GOT3 (cell line): Measurements from ENCODE around the gene FAM13A.

Experiments used
- DNase-seq: peaks from one replicate; lab custom pipeline; 2025; ENCODE audit warnings: mixed read lengths; lab: John Stamatoyannopoulos, UW

Gene FAM13A

DNA sequence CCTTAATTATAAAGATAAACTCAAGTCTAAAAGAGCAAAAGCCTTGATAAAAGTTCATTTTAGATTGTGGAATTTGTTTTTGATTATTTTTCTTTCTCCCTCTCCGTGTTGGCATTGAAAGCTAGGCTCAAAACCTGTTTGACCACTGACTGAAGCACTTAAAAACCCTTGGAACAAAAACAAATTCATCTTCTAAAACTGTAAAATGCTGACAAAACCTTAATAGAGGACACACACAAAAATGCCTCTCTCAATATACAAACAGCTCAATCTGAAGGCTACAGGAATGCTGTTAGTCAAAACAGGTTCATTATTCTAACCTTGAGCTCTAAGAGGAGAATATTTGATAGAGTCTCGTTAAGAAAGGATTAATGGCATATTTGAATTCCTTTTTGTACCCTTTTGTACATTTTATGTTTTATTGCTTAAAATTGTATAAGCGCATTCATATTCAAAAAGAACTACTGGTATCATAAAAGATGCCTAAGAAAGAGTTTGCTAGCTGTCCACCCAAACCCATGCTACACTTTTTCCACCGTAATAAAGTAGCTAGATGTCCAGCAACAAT, 285.0 kb downstream of the FAM13A start:
- DNase-seq = no peak

DNA sequence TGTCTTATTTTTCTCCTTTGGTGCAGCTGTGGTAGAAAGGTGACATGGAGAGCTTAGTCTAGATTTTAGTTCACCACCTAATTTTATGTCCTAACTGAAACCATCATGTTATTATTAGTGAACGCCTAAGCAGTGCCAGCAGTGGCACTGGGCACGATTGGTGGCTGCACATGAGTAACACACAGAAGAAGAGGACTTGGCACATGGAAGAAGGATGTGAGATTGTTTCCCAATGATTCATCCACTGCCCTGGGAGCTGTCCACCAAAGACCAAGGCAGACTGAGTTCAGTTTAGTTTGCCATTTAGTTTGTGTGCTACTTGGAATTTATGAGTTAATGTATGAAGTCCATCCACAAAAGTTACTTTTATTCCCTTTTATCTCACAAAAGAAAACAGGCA, 291.3 kb downstream of the FAM13A start:
- no peak for DNase-seq

DNA sequence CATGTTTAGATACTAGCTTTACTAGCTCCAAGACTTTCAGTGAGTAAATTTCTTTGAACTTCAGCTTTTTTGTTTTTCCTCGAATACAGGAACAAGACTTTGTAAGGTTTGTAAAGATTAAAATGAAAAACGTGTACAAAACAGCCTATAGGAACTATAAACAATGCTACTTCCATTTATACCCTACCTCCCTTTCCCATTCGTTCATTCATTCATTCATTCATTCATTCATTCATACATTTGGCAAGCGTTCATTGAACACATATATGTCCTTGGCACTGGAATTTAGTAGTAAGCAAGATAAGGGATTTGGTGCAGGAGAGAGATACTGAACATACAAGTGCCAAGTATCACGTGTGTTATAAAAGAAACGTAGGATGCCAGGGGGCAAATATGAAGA, 293.9 kb downstream of the FAM13A start:
- DNase-seq = no peak

DNA sequence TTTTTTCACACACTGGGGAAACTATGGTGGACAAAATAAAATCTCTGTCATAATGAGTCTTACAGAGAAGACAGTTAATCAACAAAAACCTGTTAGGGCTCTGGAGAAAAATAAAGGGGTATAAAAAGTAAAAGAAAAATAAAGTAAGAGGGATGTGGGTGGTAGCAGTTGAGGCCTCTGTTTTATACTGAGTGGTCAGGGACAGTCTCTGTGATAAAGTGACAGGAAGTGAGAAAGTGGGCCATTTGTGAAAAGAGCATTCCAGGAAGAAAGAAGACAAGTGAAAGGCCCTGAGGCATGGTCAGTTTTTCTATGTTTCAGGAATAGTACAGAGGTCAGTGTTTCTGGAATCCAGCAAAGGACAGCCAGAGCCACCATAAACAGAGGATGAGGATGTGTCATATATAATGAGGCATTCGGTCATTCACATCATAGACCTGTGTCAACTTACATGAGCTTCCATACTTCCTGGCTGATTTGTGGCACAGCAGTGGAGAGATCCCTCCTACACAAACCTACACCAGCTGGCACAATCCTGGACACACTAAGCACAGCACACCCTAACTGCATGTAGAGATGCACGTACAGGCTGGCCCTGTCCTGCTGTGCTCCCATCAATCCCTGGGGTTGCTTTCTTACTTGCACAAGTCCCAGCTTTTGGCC, 295.0 kb downstream of the FAM13A start:
- DNase-seq = no peak

DNA sequence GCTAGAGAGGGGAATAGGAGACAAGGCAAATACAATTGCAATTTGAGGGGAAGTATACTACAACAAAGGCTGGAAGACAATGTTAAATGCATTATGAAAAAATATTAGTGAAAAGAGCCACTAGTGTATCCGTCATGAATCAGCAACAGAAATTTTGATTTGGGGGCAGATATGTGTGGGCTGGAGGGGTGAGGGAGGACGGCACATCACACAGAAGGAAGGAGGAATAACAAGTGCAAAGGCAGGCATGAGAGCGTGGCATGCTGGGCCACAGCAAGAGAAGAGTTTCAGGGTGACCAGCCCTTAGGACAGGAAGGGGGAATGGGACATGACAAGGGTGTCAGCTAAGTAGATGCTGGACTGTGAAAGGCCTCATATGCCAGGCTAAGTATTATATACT, 295.6 kb downstream of the FAM13A start:
- no peak for DNase-seq

DNA sequence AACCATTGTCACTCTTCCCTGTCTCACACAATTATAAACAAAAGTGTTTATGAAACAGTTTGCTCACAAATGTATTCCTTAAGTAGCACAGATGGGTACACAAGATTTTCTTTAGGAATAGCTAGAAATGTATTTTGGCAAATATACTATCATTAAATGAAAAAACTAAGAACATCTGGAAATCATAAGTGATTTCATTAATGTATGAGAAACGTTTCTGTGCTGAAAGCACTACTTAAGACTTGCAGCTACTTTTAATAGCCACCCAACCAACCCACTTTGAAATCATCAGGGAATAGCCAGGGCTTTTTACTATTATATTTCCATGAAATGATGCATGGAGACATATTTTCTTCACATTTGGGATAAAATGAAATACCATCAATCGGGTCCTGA, 297.1 kb downstream of the FAM13A start:
- DNase-seq = no peak

DNA sequence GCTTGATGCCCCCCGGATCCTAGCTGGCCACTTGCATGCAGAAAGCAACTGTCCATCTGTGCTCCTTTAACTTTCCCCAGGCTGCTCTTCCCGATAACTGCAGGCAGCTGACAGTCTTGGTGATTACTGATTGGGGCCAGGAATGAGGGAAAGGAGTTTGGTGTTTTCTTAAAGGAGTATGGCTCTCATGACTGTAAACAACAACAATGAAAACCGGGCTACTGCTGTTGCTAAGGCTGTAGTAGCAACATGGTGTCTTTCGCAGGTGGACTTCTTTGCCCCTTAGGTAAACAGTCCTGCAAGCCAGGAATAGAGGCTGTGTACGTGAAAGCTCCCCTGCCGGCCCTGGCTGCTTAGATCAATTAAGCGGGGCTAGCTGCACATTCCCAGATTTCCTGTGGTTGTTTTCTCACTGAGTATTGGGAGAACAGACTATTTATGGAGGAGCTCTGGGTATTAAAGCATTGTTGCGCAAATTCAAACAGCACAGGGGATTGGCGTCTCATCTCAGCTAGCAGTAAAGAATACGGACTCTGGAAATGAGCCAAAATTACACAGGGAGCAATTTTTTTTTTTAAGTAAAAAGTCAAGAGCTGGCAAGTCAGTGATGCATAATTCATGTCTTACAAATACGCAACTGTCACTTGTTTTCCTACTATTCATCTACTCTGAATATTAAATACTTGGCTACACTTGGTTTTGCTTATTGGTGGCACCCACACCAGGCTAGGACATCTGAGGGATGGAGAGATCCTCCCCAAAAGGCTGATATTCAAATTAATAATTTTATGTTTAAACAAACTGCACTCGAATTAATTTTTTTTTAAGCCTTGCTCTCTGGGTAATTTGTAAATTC, 297.7 kb downstream of the FAM13A start:
- DNase-seq = no peak

DNA sequence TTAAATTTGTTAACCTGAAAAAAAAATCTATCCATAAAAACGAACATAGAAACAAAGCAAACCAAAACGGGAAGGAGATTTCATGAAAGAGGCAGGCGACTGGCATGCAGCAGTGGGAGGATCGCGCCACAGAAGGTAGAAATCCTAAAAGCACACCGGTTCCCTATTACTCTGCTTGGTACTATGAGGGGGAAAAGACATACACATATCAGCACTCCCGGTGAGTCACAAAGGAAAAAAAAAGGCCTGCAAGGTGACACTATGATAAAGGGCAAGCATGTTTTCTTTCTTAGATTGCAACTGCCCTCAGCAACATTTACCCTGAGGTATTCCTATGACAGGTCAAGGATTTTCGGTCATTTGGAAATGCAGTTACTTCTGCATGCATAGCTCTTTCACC, 298.7 kb downstream of the FAM13A start:
- DNase-seq = no peak

DNA sequence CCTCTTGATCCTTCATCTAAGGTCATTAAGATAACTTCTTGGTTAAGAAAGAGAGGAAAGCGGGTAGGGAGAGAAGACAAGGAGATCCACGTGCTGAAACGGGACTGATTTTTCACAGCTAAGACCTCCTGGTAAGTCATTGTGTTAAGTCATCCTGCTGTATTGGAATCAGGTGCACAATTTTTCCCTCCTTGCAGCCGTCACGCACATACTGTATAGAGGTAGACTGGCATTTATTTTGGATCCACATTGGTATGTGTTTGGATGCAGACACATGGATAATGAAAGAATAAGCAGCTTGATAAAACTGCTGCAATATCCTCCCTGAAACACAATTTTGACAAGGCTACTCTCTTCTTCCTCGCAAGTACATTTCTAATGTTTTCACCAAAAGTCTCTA, 299.2 kb downstream of the FAM13A start:
- no peak for DNase-seq

DNA sequence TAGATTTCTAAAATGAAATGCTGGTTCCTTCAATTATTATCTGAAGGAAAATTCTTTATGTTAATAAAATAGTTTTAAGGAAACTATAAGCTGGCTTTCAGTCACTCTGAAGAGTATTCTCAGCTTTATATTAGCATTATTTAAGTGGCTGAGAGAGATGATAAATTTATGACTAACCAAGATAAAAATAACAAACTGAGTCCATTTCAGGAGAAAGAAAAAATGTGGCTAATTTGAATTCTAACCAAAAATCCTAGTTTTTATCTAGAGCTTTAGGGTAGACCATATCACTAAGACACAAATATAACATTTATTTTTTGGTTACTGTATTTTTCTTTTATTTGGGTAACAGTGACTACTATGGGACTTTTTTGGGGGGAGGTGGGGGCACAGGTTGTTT, 299.9 kb downstream of the FAM13A start:
- no peak for DNase-seq

DNA sequence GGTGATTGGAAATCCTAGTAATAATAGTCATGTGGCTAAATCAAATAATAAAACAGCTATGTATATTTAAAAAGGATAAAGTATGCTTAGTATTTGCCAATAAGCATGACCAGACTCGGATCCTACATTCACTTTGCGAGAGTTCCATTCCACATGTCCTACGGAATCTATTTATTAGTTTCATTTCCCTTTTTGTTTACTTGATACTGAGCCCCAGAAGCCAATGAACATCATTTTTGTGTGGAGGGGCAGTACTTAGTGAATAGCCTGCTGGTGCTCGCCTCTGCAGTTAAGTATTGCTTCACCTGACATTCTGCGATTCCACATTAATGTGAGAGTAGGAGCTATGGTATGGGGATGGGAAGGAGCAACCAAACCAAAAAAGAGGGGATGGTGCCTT, 300.8 kb downstream of the FAM13A start:
- no peak for DNase-seq

DNA sequence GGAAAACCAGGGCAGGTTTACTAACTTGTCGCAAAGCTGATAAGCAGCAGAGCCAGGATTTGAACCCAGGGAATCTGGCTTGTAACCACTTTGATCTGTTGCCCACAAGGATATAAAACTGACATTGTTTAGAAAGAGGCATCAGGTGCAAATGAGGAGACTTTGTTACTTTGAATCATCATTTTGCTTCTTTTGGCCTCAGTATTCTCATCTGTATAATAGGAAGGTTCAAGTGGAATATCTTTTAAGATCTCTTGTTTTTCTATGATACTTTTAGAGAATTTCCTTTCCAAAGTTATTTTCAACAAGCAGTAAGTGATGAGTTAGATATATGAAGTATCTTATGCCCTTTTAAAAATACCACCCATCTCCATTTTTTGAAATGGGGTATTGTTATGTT, 301.5 kb downstream of the FAM13A start:
- no peak for DNase-seq

DNA sequence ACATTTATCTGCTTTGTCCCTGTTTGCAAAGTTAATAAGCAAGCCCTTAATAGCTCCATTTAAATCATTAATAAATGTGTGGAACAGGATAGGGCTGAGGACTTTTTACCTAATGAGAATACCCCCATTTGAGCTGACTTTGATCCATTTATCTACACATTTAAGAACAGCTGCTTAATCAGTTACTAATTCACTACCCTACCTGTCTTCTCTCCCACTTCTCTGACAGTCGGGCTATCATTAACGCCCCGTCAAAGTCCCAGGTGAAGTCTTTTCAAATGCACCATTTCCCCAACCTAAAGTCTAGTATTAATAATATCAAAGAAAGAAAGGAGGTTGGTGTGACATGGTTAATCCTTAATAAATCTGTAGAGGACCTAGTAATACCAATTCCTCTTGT, 302.2 kb downstream of the FAM13A start:
- DNase-seq = no peak

DNA sequence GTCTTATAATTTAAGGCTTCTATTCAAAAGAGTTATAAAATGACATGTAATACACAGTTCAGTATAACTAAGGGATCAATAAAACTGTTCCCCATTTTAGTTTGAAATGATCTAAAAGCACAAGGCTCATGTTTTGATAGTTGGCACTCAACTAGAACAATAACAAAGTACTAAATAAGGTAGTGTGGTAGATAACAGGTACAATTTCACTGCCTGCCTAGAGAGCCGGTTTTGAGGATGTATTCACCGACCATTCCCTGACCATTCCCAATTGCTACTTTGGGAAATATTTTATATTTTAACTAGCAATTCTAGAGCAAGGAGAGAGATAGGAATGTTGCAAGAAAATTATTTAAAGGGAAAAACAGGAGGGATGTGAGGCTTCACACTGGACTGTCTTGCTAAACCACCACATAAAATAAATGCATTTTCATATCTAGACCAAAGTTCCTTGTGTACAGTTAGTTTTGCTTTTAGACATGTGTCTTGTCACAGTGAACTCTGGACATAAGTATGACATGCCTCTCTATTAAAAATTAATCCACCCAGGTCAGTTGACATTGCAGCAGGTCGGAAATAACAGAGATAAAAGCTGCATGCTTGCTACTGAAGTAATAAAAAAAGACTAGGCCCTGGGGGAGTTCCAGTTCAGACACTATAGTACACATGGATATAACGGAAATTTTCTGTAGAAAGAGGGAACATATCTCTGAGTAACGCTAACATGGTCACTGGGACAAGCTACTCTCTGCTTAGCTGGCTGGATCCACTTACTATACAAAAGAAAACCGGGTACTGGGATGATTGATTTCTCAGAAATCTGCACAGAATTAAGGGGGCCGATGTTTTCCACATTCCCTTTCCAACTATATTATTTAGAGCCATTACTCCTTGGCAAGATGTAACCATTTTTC, 303.1 kb downstream of the FAM13A start:
- no peak for DNase-seq

DNA sequence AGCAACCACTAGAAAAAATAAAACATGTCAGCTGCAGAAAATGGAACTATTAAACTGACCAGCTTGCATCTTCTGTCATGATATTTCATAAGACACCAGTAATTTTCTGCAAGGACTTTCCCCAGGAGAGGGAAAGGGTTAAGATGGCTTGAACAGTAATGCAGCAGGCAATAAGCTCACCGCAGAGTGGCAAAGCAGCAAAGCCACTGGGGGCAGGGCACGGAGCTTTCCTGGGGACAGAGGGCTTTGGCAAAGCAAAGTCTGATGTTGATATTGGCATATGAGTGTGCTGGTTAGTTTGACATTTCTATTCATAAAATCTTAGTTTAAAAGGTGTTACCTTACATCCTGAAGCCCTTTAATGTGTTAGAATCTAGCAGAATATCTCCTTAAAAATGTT, 304.2 kb downstream of the FAM13A start:
- DNase-seq = no peak

DNA sequence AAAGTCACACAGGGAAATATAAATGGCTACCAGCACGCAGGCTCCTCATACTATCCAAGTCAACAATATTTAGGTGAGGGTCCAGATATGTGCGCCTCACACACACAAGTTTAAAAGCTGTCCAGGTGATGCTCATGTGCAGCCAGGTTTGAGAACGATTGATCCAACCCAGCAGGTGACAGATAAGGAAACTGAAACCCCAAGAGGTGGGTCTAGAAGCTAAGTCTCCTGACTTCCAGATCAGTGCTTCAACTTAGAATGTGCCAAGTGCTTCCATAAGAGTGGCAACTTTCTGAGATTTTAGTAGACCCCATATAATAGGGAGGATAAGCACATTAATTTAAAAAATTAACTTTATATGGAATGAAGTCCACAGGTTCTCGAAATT, 304.9 kb downstream of the FAM13A start:
- DNase-seq = no peak

DNA sequence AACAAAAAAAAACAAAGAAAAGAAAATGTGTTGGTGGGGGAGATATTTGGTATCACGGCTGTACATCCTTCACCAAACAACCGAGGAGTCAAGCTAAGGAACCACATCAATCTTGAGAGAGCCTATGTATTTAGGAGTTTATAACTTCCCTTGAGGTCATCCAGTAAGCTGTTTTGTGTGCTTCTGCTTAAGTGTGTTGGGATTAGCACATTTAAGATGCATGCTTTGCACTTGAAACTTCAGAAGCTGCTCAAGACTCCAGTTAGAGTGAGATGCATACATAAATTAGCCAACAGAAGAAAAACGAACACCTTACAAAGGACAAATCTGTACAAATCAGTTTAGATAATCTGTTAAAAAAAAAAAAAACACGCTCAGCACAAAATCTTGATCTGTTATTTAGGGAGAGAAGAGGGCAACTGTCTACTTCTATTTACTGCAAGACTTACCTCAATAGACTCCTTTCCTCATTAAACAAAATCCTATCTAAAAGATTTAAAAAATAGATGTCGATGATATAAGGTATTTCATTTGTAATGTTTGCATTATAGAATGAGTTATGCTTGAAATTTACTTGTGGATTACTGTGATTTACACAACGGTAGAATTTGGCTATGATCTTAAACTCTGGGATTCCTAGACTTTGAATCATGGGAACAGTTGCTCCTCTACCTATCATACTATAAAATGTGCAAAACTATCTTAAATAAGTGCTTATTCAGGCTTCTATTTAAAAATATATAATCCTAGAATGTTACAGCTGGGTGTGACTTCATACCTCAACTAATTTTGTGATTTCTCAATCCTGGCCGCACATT, 305.5 kb downstream of the FAM13A start:
- DNase-seq = no peak

DNA sequence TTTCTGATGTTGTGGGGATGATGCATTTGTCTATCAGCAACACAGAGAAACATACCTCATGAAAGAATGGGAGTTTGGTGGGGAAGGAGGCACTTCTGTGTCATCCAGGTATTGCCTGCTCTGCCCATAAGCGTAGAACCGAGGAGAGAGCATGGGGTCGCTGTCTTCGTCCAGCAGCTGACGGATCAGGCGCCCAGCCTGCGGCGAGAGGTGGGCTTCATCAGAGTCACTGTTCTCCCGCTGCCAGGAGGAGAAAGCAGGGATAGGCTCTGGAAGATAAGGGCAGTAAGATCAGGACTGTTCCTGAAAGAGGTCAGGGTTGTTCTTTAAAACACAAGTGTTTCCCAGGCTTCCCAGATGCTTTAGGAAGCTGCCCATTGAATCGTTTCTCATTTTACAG, 306.6 kb downstream of the FAM13A start:
- no peak for DNase-seq

DNA sequence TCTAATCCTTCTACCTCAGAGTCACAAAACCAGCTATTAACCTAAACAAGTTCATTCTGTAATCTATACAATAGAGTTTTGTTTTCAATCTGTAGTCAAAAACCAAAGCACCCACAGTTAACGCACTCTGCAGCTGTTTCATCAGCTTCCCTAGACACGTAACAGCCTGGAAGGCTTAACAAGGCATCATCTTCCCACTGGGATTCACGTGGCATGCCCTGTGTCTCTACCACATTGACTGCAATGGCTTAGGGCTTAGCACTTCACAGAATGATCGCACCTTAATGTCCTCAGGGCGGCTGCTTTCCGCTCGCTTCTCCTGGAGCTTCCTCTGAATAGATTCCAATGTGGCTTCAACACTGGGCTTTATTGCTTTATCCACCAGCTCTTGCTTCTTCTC, 309.6 kb downstream of the FAM13A start:
- DNase-seq = no peak

DNA sequence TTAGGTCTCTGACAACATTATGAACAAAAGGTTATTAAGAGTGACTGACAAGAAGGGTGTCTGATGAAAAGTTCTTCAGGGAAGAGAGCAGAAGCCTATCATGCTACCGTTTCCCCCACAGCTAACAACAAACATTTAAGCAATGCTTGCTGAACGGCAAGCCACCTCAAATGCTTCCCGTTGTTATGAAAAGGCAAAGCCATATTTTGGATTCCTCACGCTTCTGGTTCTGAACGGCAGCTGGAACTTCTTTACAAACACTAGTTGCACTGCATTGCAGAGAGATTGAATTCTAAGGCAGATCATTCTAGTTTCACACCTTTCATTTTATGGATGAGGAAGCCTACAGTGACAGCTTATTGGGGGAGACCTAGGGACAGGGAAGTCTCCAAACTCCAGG, 310.8 kb downstream of the FAM13A start:
- no peak for DNase-seq

DNA sequence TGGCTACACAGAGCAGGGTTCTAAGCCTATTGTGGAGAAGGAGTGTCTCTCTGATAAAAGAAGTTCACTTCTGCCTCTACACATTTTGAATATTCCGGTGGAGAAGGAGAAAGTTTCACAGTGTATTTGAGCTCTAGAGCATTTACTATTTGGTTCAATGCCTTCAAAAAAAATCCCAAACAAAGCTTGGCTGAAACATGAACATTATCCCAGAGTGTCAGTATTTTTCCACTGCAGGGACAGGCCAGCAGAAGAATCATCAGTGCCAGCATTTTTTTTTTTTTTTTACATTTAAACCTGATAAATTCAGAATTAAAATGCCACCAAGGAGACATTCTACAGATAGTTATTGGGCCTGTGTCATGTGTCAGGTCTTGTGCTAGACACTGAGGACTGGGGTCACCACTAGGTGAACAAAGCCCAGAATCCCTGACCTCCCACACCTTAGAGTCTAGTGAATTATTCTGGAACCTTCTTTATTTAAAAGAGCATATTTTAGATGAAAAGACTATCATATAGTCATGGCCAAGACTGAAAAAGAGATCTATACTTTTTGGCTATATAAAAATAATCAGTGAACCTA, 311.3 kb downstream of the FAM13A start:
- no peak for DNase-seq
